ENCODE data around the gene PRSS50. TPM values are rescaled to one million over a fixed set of nuclear protein-coding genes. Genes with fewer than 3 reads are reported as not detected.
"Not testable (repeated sequence)": the region's sequence is repeated elsewhere in the genome, so short reads cannot be mapped to it uniquely, and the experiment has no call there.

The PRSS50 gene
- total RNA-seq, 1 donor from 2014 or later: not detected

DNA sequence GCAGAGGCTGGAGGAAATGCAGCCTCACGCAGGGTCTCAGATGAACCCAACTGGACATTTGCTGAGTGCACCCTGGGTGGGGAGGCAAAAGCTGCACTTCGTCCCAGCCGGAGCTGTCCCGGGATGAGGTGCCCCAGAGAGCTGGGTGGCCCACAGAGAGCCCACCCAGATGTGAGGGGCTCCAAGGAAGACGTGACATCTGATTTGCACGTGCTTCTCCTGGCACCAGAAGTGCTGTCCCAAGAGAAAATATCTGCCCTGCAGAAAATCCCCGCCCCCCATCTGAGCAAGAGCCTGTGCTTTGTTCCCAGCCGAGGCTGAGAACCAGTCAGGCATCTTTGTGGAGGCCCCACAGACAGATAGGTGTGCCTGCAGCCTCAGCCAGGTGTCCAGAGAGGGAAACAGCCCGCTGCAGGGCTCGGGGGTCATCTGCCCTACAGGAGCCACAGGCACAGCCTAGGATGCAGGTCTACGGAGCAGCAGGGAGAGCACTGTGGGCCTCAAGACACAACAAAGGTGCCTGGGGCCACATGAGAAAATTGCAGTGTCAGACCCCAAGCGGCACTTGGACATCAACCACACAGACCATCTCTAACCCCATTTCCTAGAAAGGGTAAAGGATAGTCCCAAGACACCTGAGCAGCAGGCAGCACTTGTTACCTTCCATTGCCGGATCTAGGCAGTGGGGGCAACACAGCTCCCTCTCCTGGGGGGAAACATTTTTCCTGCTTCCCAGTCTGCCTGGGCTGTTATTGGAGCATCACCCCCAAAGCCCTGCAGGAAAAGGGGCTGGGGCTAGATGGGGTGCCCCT is 10.7 kb downstream of the PRSS50 start:
- TF ChIP-seq, protein P1, sequence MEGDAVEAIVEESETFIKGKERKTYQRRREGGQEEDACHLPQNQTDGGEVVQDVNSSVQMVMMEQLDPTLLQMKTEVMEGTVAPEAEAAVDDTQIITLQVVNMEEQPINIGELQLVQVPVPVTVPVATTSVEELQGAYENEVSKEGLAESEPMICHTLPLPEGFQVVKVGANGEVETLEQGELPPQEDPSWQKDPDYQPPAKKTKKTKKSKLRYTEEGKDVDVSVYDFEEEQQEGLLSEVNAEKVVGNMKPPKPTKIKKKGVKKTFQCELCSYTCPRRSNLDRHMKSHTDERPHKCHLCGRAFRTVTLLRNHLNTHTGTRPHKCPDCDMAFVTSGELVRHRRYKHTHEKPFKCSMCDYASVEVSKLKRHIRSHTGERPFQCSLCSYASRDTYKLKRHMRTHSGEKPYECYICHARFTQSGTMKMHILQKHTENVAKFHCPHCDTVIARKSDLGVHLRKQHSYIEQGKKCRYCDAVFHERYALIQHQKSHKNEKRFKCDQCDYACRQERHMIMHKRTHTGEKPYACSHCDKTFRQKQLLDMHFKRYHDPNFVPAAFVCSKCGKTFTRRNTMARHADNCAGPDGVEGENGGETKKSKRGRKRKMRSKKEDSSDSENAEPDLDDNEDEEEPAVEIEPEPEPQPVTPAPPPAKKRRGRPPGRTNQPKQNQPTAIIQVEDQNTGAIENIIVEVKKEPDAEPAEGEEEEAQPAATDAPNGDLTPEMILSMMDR (IDR thresholded peaks at IDR 0.05; ENCODE audit: insufficient read depth, low read length, severe bottlenecking): peak; percentile 2
- no peak for DNase-seq (ENCODE audit: low read depth)
- FAIRE-seq: no peak

DNA sequence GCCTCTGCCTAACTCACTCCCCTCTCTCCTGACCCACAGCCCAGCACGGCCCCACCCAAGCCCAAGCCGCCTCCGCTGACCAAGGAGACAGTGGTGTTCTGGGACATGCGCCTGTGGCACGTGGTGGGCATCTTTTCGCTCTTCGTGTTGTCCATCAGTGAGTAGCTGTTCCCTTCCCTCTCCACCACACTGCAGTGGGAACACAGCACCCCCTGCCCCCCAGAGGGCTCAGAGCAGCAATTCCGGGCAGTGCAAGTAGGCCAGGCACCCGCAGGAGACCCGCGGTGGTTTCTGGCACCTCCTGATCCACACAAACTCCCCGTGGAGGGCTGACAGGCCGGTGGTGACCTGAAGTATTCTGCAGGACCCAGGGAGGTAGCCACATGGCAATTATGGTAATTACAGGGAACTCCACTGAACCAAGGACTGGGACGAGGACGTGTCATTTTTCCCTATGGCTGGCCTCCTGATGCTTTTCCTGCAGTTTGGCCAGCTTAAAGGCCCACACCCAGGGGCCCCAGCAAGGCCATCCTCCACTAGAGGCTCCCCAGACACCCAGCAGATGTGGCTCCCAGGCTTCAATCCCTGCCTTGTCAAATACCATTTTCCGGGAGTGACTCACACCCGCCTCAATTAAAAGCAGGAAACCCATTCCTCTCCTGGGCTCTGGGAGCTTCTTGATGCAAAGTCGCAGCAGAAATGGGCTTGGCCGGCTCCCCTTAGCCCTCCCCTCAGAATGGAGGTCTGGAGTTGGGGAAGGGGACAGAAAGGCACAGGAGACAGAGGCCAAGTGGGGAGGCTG is 11.7 kb downstream of the PRSS50 start:
- no peaks in the 10 kb centered on the region for H3K36me3 ChIP-seq (ENCODE audit: control insufficient read depth, insufficient read depth, low read length)
- FAIRE-seq (no peak), DNase-seq (ENCODE audit: low read depth) (peak; percentile 42)
- H3K4me3 ChIP-seq (ENCODE audit: low read depth, low read length): no peak overlapping the region
- peaks cover 4% of the 10 kb centered on the region for H3K27me3 ChIP-seq (ENCODE audit: control insufficient read depth, insufficient read depth, low read length)
- TF ChIP-seq, protein P1 (IDR thresholded peaks at IDR 0.05; ENCODE audit: insufficient read depth, low read length, severe bottlenecking): no peak

More for the DNA sequence above, 10.7 kb downstream of the PRSS50 start:
- H3K4me3 ChIP-seq (ENCODE audit: low read depth, low read length): no peak overlapping the region
- H3K27me3 ChIP-seq (ENCODE audit: control insufficient read depth, insufficient read depth, low read length): peaks cover 2% of the 10 kb centered on the region
- H3K36me3 ChIP-seq (ENCODE audit: control insufficient read depth, insufficient read depth, low read length): no peaks in the 10 kb centered on the region

DNA sequence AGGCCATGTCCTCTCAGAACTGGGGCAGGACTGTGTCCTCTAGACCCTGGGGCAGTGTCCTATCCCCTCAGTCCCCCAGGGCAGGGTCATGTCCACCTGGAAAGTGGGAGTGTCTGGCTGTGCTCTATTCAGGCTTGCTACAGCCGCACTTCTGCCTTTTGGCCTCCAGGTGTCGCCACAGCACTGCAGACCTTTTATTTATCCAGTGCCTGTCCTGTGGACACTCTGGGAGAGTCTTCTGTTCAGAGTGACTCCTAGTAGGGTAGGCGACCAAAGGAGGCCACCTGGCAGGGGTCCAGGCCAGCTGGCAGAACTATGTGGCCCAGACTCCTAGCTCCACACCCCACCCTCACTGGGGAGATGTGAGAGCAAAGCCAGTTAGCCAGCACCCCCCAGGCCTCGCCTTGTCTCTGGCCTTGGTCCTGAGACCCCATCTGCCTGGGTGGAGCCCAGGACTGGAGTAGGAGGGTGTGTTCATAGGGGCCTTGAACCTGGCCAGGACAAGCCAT is 12.6 kb downstream of the PRSS50 start:
- Histone ChIP-seq H3K27me3 (ENCODE audit: control insufficient read depth, insufficient read depth, low read length) (peaks cover 6% of the 10 kb centered on the region), H3K36me3 (ENCODE audit: control insufficient read depth, insufficient read depth, low read length) (no peaks in the 10 kb centered on the region), H3K4me3 (ENCODE audit: low read depth, low read length) (no peak overlapping the region)
- no peak for FAIRE-seq
- peak; percentile 51 for DNase-seq (ENCODE audit: low read depth)
- TF ChIP-seq, protein P1 (IDR thresholded peaks at IDR 0.05; ENCODE audit: insufficient read depth, low read length, severe bottlenecking): peak; percentile 93

DNA sequence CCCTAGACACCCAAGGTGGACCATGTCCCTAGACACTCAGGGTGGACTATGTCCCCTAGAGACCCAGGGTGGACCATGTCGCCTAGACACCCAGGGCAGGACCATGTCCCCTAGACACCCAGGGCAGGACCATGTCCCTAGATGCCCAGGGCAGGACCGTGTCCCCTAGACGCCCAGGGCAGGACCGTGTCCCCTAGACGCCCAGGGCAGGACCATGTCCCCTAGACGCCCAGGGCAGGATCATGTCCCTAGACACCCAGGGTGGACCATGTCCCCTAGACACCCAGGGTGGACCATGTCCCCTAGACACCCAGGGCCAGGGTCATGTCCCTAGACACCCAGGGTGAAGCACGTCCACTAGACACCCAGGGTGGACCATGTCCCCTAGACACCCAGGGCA is 13.3 kb downstream of the PRSS50 start:
- DNase-seq (ENCODE audit: low read depth); H3K27me3 ChIP-seq (ENCODE audit: control insufficient read depth, insufficient read depth, low read length); H3K36me3 ChIP-seq (ENCODE audit: control insufficient read depth, insufficient read depth, low read length); H3K4me3 ChIP-seq (ENCODE audit: low read depth, low read length): not testable (repeated sequence)
- FAIRE-seq: peak; percentile 55

DNA sequence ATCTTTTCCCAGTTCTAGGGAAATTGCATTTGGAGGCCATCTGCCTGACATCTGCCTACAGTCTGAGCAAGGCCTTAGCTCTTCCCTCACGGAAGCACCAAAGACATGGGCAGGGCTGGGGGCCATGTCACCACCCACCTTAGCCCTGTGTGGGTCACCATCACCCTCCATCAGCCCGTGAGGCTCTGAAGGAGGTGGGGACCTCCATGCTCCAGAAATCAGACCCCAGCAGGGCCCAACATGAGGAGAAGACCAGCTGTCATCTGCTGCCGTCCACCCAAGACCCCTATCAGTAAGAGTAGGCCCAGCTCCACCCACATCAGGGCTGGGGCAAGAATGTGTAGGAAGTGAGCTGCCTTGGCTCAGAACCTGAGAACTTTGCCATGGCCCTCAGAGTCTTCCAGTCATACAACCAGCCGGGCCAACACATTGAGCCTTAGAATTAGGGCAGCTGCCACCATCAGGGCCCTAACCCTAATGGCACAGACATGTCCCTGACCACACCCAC is 14.6 kb downstream of the PRSS50 start:
- FAIRE-seq (no peak), DNase-seq (ENCODE audit: low read depth) (no peak)
- no peaks in the 10 kb centered on the region for H3K36me3 ChIP-seq (ENCODE audit: control insufficient read depth, insufficient read depth, low read length)
- no peak overlapping the region for H3K4me3 ChIP-seq (ENCODE audit: low read depth, low read length)
- H3K27me3 ChIP-seq (ENCODE audit: control insufficient read depth, insufficient read depth, low read length): peaks cover 6% of the 10 kb centered on the region
- TF ChIP-seq, protein P1 (IDR thresholded peaks at IDR 0.05; ENCODE audit: insufficient read depth, low read length, severe bottlenecking): no peak
